Measurements from ENCODE around the gene HOXD4.

The HOXD4 gene

GRCh38 chr2:176135035-176135440, 16.3 kb upstream of the HOXD4 start (continued):
- 0 out of 2 replicates have a peak, but pooled peaks have one; percentile 33 for TF ChIP-seq ZNF561 (tag by site-specific recombination; IDR thresholded peaks at IDR 0.05; ENCODE audit: borderline replicate concordance)
- TF ChIP-seq ZBTB17 (tag by site-specific recombination; IDR thresholded peaks at IDR 0.05), result peak; percentile 13; the same call in 1 of the 2 replicates
- peak; percentile 84 for TF ChIP-seq IKZF3 (tag by site-specific recombination; IDR thresholded peaks at IDR 0.05)
- TF ChIP-seq ZNF600 (tag by site-specific recombination; IDR thresholded peaks at IDR 0.05), result peak; percentile 18; the same call in 1 of the 2 replicates
- TF ChIP-seq ZNF138 (tag by site-specific recombination; IDR thresholded peaks at IDR 0.05; ENCODE audit: borderline replicate concordance), result no peak
- TF ChIP-seq ZSCAN4 (tag by site-specific recombination; IDR thresholded peaks at IDR 0.05), result peak; percentile 60
- TF ChIP-seq PRDM10 (tag by site-specific recombination; IDR thresholded peaks at IDR 0.05), result peak; percentile 58
- TF ChIP-seq ZBTB26 (tag by site-specific recombination; optimal IDR thresholded peaks at IDR 0.05), result no peak

GRCh38 chr2:176136374-176137251, 14.7 kb upstream of the HOXD4 start:
- peak overlapping the region; percentile 98 for H3K27ac ChIP-seq (ENCODE audit: extremely low read depth, low read depth, low read length)
- CTCF ChIA-PET, result interaction anchor here (0.6 to 2.7 kb wide), 11 partner anchors 9 to 1012 kb away, joined by 3 to 12 read pairs (median 3); no protein-coding TSS in a partner anchor
- no peaks in the 10 kb centered on the region for H3K36me3 ChIP-seq (ENCODE audit: control insufficient read depth in 2 of 2, insufficient read depth in 1 of 2, low read length in 2 of 2)
- peak overlapping the region; percentile 72 for H3K4me3 ChIP-seq (ENCODE audit: low read depth, low read length)
- peaks cover 11% of the 10 kb centered on the region for H3K4me1 ChIP-seq (ENCODE audit: control insufficient read depth, insufficient read depth, low read length)
- POLR2A ChIA-PET, result interaction anchor here (0.7 to 1.6 kb wide), 7 partner anchors 12 to 483 kb away, joined by 3 to 10 read pairs (median 3); partner anchors contain the start of gene HOXD4
- H3K9me3 ChIP-seq (ENCODE audit: control insufficient read depth, insufficient read depth, low read depth, low read length), result no peaks in the 10 kb centered on the region
- 0 out of 2 replicates have a peak, but pooled peaks have one; percentile 40 for TF ChIP-seq ZNF600 (tag by site-specific recombination; IDR thresholded peaks at IDR 0.05)
- peak; percentile 79 for TF ChIP-seq GLIS2 (tag by site-specific recombination; IDR thresholded peaks at IDR 0.05)
- TF ChIP-seq ZBTB10 (tag by site-specific recombination; IDR thresholded peaks at IDR 0.05), result peak; percentile 78; the same call in 1 of the 2 replicates
- no peak for TF ChIP-seq BCL6B (tag by site-specific recombination; IDR thresholded peaks at IDR 0.05)
- 0 out of 2 replicates have a peak, but pooled peaks have one; percentile 81 for TF ChIP-seq ZNF660 (tag by site-specific recombination; IDR thresholded peaks at IDR 0.05)
- no peak for TF ChIP-seq ZNF701 (tag by site-specific recombination; IDR thresholded peaks at IDR 0.05)
- peak; percentile 15; the same call in 1 of the 2 replicates for TF ChIP-seq ZNF2 (tag by site-specific recombination; IDR thresholded peaks at IDR 0.05)
- peak; percentile 79 for TF ChIP-seq IKZF3 (tag by site-specific recombination; IDR thresholded peaks at IDR 0.05)
- TF ChIP-seq PRDM6 (tag by site-specific recombination; IDR thresholded peaks at IDR 0.05), result peak; percentile 84
- TF ChIP-seq ZNF449 (tag by site-specific recombination; IDR thresholded peaks at IDR 0.05), result no peak
- TF ChIP-seq ZNF692 (tag by site-specific recombination; IDR thresholded peaks at IDR 0.05), result peak; percentile 42
